ENCODE measurements around the gene OR6K2. TPM values are rescaled to one million over a fixed set of nuclear protein-coding genes. Genes with fewer than 3 reads are reported as not detected.

OR6K2 gene
- total RNA-seq, 1 experiment from 2014 or later, result not detected

GRCh38 chr1:158719664-158720063, 19.2 kb upstream of the OR6K2 start:
- no peak for DNase-seq (ENCODE audit: unreplicated experiment)
- no peaks in the 10 kb centered on the region for H3K36me3 Mint-ChIP-seq (ENCODE audit: insufficient read depth, unreplicated experiment)
- no TSS peak for BruUV-seq (replicated peaks)
- H3K4me1 Mint-ChIP-seq (ENCODE audit: insufficient read depth, unreplicated experiment), result peaks cover 6% of the 10 kb centered on the region
- H3K9me3 Mint-ChIP-seq (ENCODE audit: unreplicated experiment), result no peaks in the 10 kb centered on the region
- H3K27ac Mint-ChIP-seq (ENCODE audit: low read depth, unreplicated experiment), result no peak overlapping the region
- ChIA-PET CTCF (interaction anchor here (0.7 kb wide), 1 partner anchor 652 kb away, joined by 3 read pairs; no protein-coding TSS in a partner anchor), POLR2A (no interaction called here)
- intact Hi-C loops (cut with micrococcal nuclease), result no loop called here
- no peak overlapping the region for H3K4me3 Mint-ChIP-seq (ENCODE audit: unreplicated experiment)
- peaks cover 92% of the 10 kb centered on the region for H3K27me3 Mint-ChIP-seq (ENCODE audit: insufficient read depth, unreplicated experiment)
- TF ChIP-seq, protein P1, sequence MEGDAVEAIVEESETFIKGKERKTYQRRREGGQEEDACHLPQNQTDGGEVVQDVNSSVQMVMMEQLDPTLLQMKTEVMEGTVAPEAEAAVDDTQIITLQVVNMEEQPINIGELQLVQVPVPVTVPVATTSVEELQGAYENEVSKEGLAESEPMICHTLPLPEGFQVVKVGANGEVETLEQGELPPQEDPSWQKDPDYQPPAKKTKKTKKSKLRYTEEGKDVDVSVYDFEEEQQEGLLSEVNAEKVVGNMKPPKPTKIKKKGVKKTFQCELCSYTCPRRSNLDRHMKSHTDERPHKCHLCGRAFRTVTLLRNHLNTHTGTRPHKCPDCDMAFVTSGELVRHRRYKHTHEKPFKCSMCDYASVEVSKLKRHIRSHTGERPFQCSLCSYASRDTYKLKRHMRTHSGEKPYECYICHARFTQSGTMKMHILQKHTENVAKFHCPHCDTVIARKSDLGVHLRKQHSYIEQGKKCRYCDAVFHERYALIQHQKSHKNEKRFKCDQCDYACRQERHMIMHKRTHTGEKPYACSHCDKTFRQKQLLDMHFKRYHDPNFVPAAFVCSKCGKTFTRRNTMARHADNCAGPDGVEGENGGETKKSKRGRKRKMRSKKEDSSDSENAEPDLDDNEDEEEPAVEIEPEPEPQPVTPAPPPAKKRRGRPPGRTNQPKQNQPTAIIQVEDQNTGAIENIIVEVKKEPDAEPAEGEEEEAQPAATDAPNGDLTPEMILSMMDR (IDR thresholded peaks at IDR 0.05; ENCODE audit: unreplicated experiment), result no peak

GRCh38 chr1:158717344-158717743, 16.9 kb upstream of the OR6K2 start:
- H3K27ac Mint-ChIP-seq (ENCODE audit: low read depth, unreplicated experiment), result no peak overlapping the region
- ChIA-PET POLR2A (no interaction called here), CTCF (interaction anchor here (0.6 kb wide), 1 partner anchor 444 kb away, joined by 3 read pairs; no protein-coding TSS in a partner anchor)
- intact Hi-C loops (cut with micrococcal nuclease), result no loop called here
- peaks cover 6% of the 10 kb centered on the region for H3K4me1 Mint-ChIP-seq (ENCODE audit: insufficient read depth, unreplicated experiment)
- no peak overlapping the region for H3K4me3 Mint-ChIP-seq (ENCODE audit: unreplicated experiment)
- DNase-seq (ENCODE audit: unreplicated experiment), result no peak
- no peaks in the 10 kb centered on the region for H3K9me3 Mint-ChIP-seq (ENCODE audit: unreplicated experiment)
- no peaks in the 10 kb centered on the region for H3K36me3 Mint-ChIP-seq (ENCODE audit: insufficient read depth, unreplicated experiment)
- TF ChIP-seq, protein P1 (IDR thresholded peaks at IDR 0.05; ENCODE audit: unreplicated experiment), result no peak
- peaks cover 97% of the 10 kb centered on the region for H3K27me3 Mint-ChIP-seq (ENCODE audit: insufficient read depth, unreplicated experiment)
- no TSS peak for BruUV-seq (replicated peaks)

- H3K36me3 Mint-ChIP-seq (ENCODE audit: insufficient read depth, unreplicated experiment), result no peaks in the 10 kb centered on the region
- H3K4me3 Mint-ChIP-seq (ENCODE audit: unreplicated experiment), result no peak overlapping the region
- H3K4me1 Mint-ChIP-seq (ENCODE audit: insufficient read depth, unreplicated experiment), result peaks cover 6% of the 10 kb centered on the region
- ChIA-PET CTCF (no interaction called here), POLR2A (no interaction called here)
- no peak for DNase-seq (ENCODE audit: unreplicated experiment)
- H3K27ac Mint-ChIP-seq (ENCODE audit: low read depth, unreplicated experiment), result no peak overlapping the region
- intact Hi-C loops (cut with micrococcal nuclease), result no loop called here
- TF ChIP-seq, protein P1 (IDR thresholded peaks at IDR 0.05; ENCODE audit: unreplicated experiment), result no peak
- H3K9me3 Mint-ChIP-seq (ENCODE audit: unreplicated experiment), result no peaks in the 10 kb centered on the region
- H3K27me3 Mint-ChIP-seq (ENCODE audit: insufficient read depth, unreplicated experiment), result peaks cover 97% of the 10 kb centered on the region
- BruUV-seq (replicated peaks), result no TSS peak
Observed at GRCh38 chr1:158716335-158716734, 15.9 kb upstream of the OR6K2 start.

GRCh38 chr1:158714754-158715153, 14.3 kb upstream of the OR6K2 start:
- no peak overlapping the region for H3K27ac Mint-ChIP-seq (ENCODE audit: low read depth, unreplicated experiment)
- peaks cover 97% of the 10 kb centered on the region for H3K27me3 Mint-ChIP-seq (ENCODE audit: insufficient read depth, unreplicated experiment)
- TF ChIP-seq, protein P1 (IDR thresholded peaks at IDR 0.05; ENCODE audit: unreplicated experiment), result no peak
- intact Hi-C loops (cut with micrococcal nuclease), result no loop called here
- no peaks in the 10 kb centered on the region for H3K9me3 Mint-ChIP-seq (ENCODE audit: unreplicated experiment)
- POLR2A ChIA-PET, result no interaction called here
- H3K36me3 Mint-ChIP-seq (ENCODE audit: insufficient read depth, unreplicated experiment), result no peaks in the 10 kb centered on the region
- DNase-seq (ENCODE audit: unreplicated experiment), result no peak
- CTCF ChIA-PET, result interaction anchor here (0.6 kb wide), 1 partner anchor 248 kb away, joined by 3 read pairs; no protein-coding TSS in a partner anchor
- H3K4me3 Mint-ChIP-seq (ENCODE audit: unreplicated experiment), result no peak overlapping the region
- no TSS peak for BruUV-seq (replicated peaks)
- peaks cover 6% of the 10 kb centered on the region for H3K4me1 Mint-ChIP-seq (ENCODE audit: insufficient read depth, unreplicated experiment)

Data from MCF 10A (cell line).